SK-N-SH treated with all-trans-retinoic acid at 6 μM for 48 hours (cell line): ENCODE results near the gene CWH43.
"Not testable (repeated sequence)": the region's sequence is repeated elsewhere in the genome, so short reads cannot be mapped to it uniquely, and the experiment has no call there.

Source experiments
- ARNTL ChIP-seq: fragments of 450-650 bp; formaldehyde crosslinking; IDR thresholded peaks from 2 replicates; pipeline ENCODE4 v1.5.0; 2020; ENCODE audit warnings: low read depth, mild to moderate bottlenecking, moderate library complexity, borderline replicate concordance
- CSDC2 ChIP-seq: fragments of 250-450 bp; sonication (Bioruptor Pico); IDR thresholded peaks from 2 replicates; pipeline ENCODE4 v1.5.0; 2020; ENCODE audit warnings: mild to moderate bottlenecking, moderate library complexity
- GLIS3 ChIP-seq: fragments of 250-450 bp; sonication (Bioruptor Pico); IDR thresholded peaks from 2 replicates; pipeline ENCODE4 v1.5.0; 2020; ENCODE audit warnings: mild to moderate bottlenecking, moderate library complexity
- OSR1 ChIP-seq: fragments of 250-450 bp; sonication (Bioruptor Pico); IDR thresholded peaks from 2 replicates; pipeline ENCODE4 v1.8.0; 2022; ENCODE audit warnings: moderate library complexity, mild to moderate bottlenecking, inconsistent platforms
- PATZ1 ChIP-seq: fragments of 250-450 bp; sonication (Bioruptor Pico); IDR thresholded peaks from 2 replicates; pipeline ENCODE4 v1.8.0; 2020; ENCODE audit warnings: mild to moderate bottlenecking, moderate library complexity, borderline replicate concordance
- POU6F1 ChIP-seq: fragments of 250-450 bp; sonication (Bioruptor Pico); IDR thresholded peaks from 2 replicates; pipeline ENCODE4 v1.8.0; 2021; ENCODE audit warnings: low read depth, mild to moderate bottlenecking, moderate library complexity, borderline replicate concordance
- PPARA ChIP-seq: fragments of 250-450 bp; sonication (Bioruptor Pico); IDR thresholded peaks from 2 replicates; pipeline ENCODE4 v1.5.0; 2020; ENCODE audit warnings: mild to moderate bottlenecking, borderline replicate concordance
- RARB ChIP-seq: fragments of 250-450 bp; sonication (Bioruptor Pico); IDR thresholded peaks from 2 replicates; pipeline ENCODE4 v1.8.0; 2021; ENCODE audit warnings: mild to moderate bottlenecking, moderate library complexity
- SNAI2 ChIP-seq: fragments of 250-450 bp; sonication (Bioruptor Pico); IDR thresholded peaks from 2 replicates; pipeline ENCODE4 v1.5.0; 2020; ENCODE audit warnings: mild to moderate bottlenecking, moderate library complexity
- TOX ChIP-seq: fragments of 250-450 bp; sonication (Bioruptor Pico); IDR thresholded peaks from 2 replicates; pipeline ENCODE4 v1.8.0; 2021; ENCODE audit warnings: mild to moderate bottlenecking, moderate library complexity, borderline replicate concordance
- ZC3H10 ChIP-seq: fragments of 250-450 bp; sonication (Bioruptor Pico); IDR thresholded peaks from 2 replicates; pipeline ENCODE4 v1.5.1; 2021; ENCODE audit warnings: mild to moderate bottlenecking, moderate library complexity
- ZFP3 ChIP-seq: fragments of 250-450 bp; sonication (Bioruptor Pico); IDR thresholded peaks from 2 replicates; pipeline ENCODE4 v1.5.0; 2020; ENCODE audit warnings: mild to moderate bottlenecking, moderate library complexity
- ZNF70 ChIP-seq: fragments of 450-650 bp; formaldehyde crosslinking; IDR thresholded peaks from 2 replicates; pipeline ENCODE4 v1.5.0; 2020; ENCODE audit warnings: mild to moderate bottlenecking, moderate library complexity
- ZNF8 ChIP-seq: fragments of 450-650 bp; formaldehyde crosslinking; IDR thresholded peaks from 2 replicates; pipeline ENCODE4 v1.5.0; 2020; ENCODE audit warnings: mild to moderate bottlenecking, moderate library complexity

GRCh38 chr4:49091883-49092282 lies 105.8 kb downstream of the CWH43 start:
- not testable (repeated sequence) for TF ChIP-seq ZC3H10 (CRISPR knock-in tag); ZFP3 (CRISPR knock-in tag); GLIS3 (CRISPR knock-in tag); RARB; ARNTL (CRISPR knock-in tag); PATZ1 (CRISPR knock-in tag); PPARA (CRISPR knock-in tag); SNAI2 (CRISPR knock-in tag); TOX (CRISPR knock-in tag); ZNF8 (CRISPR knock-in tag); CSDC2 (CRISPR knock-in tag); POU6F1 (CRISPR knock-in tag); ZNF70 (CRISPR knock-in tag); OSR1
